ENCODE measurements around the gene LRRC75A. TPM values are rescaled to one million over a fixed set of nuclear protein-coding genes. Genes with fewer than 3 reads are reported as not detected.

Gene LRRC75A
- total RNA-seq, 1 experiment from 2014 or later, result 10.1 TPM

DNA sequence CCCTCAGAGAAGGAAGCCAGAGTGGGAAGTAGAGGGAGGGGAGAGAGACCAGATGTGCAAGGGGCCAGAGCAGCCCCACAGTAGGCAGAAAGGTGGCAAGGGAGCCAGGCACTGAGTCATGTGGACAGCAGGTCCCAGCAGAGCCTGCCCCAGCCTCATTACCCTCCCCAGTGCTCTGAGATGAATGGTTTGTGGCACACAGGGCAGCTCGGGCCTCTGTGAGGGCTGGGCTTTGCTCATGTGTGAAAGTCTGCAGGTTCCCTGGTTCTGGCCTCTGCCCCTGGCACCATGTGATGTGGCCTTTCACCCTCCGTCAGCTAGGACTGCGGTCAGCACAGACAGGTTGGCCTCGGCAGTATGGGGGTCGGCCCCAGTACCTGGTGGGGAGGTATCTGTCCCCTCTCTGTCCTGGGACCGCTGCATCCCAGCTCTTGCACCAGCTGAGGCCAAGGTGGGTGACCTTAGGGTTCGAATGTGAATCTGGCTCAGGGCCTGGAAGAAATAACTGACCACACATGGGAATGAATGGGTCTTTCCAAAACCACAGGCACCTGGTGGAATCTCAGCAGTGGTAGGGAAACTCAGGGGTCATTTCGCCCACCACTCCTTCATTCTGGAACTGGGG is 8.9 kb downstream of the LRRC75A start:
- Histone ChIP-seq H3K4ac (ENCODE audit: low read depth, low read length) (no peak overlapping the region), H3T11ph (ENCODE audit: low read length) (no peak overlapping the region), H3K23me2 (ENCODE audit: insufficient read length, low read depth, low read length, poor library complexity, severe bottlenecking) (peaks cover 4% of the 10 kb centered on the region), H3K4me1 (ENCODE audit: insufficient read depth, low read length) (peaks cover 16% of the 10 kb centered on the region; the same call in 1 of the 2 replicates), H2BK12ac (ENCODE audit: insufficient read length, low read depth, low read length) (no peak overlapping the region), H3K56ac (ENCODE audit: insufficient read length, low read depth, low read length) (no peak overlapping the region), H4K20me1 (ENCODE audit: control insufficient read depth, insufficient read depth, insufficient read length) (no peaks in the 10 kb centered on the region), H3K79me2 (ENCODE audit: insufficient read depth, low read length) (no peaks in the 10 kb centered on the region), H3K9ac (ENCODE audit: extremely low read depth, insufficient read length, low read length) (no peak overlapping the region), H4K5ac (ENCODE audit: insufficient read length, low read depth, low read length) (no peak overlapping the region), H2BK15ac (ENCODE audit: low read depth, low read length) (no peak overlapping the region), H3K79me1 (ENCODE audit: insufficient read depth, low read depth, low read length, poor library complexity, severe bottlenecking) (no peaks in the 10 kb centered on the region), H4K91ac (ENCODE audit: insufficient read length, low read depth, low read length) (no peak overlapping the region), H3K9me3 (ENCODE audit: control insufficient read depth, low read depth, low read length) (no peaks in the 10 kb centered on the region), H2BK120ac (ENCODE audit: low read depth, low read length, poor library complexity, severe bottlenecking) (no peak overlapping the region), H3K27me3 (ENCODE audit: insufficient read depth, low read length) (no peaks in the 10 kb centered on the region), H2BK5ac (ENCODE audit: insufficient read length, low read length) (no peak overlapping the region), H3K14ac (ENCODE audit: insufficient read depth, low read length) (no peak overlapping the region; the same call in 1 of the 2 replicates), H3K4me2 (ENCODE audit: insufficient read depth, insufficient read length, low read length) (no peak overlapping the region), H2AK5ac (ENCODE audit: insufficient read length, low read length) (no peak overlapping the region), H2BK20ac (ENCODE audit: low read depth, low read length, poor library complexity, severe bottlenecking) (no peak overlapping the region), H4K8ac (replicated peaks; ENCODE audit: insufficient read length, low read depth, low read length) (no peak overlapping the region), H3K18ac (ENCODE audit: insufficient read length, low read depth, low read length) (no peak overlapping the region), H3K27ac (ENCODE audit: insufficient read length, low read depth, low read length) (no peak overlapping the region), H3K23ac (ENCODE audit: insufficient read length, low read depth, low read length) (no peak overlapping the region), H2AFZ (ENCODE audit: low read length) (no peak overlapping the region)
- Mint-ChIP-seq H3K9me3 (no peaks in the 10 kb centered on the region; a peak in 1 of 5 replicates), H3K27me3 (ENCODE audit: low read depth) (no peaks in the 10 kb centered on the region), H3K36me3 (ENCODE audit: insufficient read depth in 1 of 3, low read depth in 3 of 3) (peaks cover 0 to 2% (median 0%) of the 10 kb centered on the region in 3 experiments; a peak in 2 of 7 replicates), H3K4me1 (peaks cover 58 to 68% of the 10 kb centered on the region in 2 experiments), H3K27ac (peak overlapping the region in 2 of 3 experiments; percentile 51 to 74; a peak in 1 of 7 replicates), H3K4me3 (peak overlapping the region in 1 of 2 experiments; percentile 17; a peak in 1 of 5 replicates)
- DNase-seq, result no peak
- no CpG with 5 or more reads among the region's 8 CpGs for WGBS (ENCODE audit: extremely low coverage, insufficient read length, low lambda C conversion rate)
- TF ChIP-seq, protein P1, sequence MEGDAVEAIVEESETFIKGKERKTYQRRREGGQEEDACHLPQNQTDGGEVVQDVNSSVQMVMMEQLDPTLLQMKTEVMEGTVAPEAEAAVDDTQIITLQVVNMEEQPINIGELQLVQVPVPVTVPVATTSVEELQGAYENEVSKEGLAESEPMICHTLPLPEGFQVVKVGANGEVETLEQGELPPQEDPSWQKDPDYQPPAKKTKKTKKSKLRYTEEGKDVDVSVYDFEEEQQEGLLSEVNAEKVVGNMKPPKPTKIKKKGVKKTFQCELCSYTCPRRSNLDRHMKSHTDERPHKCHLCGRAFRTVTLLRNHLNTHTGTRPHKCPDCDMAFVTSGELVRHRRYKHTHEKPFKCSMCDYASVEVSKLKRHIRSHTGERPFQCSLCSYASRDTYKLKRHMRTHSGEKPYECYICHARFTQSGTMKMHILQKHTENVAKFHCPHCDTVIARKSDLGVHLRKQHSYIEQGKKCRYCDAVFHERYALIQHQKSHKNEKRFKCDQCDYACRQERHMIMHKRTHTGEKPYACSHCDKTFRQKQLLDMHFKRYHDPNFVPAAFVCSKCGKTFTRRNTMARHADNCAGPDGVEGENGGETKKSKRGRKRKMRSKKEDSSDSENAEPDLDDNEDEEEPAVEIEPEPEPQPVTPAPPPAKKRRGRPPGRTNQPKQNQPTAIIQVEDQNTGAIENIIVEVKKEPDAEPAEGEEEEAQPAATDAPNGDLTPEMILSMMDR (conservative IDR thresholded peaks at IDR 0.05), result no peak
